A673 (cell line): Measurements from ENCODE around the gene TMBIM6.

Experiments used
- CTCF ChIP-seq: fragments of 300-800, 200-600 bp; sonication (generic); conservative IDR thresholded peaks from 2 replicates; pipeline ENCODE4 v1.5.1; 2017; ENCODE audit warnings: low read depth, mild to moderate bottlenecking, antibody characterized with exemption, low read length, moderate library complexity, mixed read lengths
- EZH2 ChIP-seq: fragments of 200-600 bp; sonication (generic); IDR thresholded peaks from 2 replicates; pipeline ENCODE4 v1.6.1; 2017; ENCODE audit warnings: borderline replicate concordance, low read depth, mild to moderate bottlenecking, mixed read lengths, antibody characterized with exemption, low read length; ENCODE audit not compliant: poor library complexity, severe bottlenecking

- TF ChIP-seq CTCF = no peak
- no peak for TF ChIP-seq EZH2
These were observed 64.1 kb downstream of the TMBIM6 start for GRCh38 chr12:49805409-49805808.
